DMS53 treated with DMSO at 0.1 percent for 48 hours (cell line): ENCODE measurements around the gene IKBKE.

Experiments used
- DNase-seq: peaks from one replicate; lab custom pipeline; 2025; ENCODE audit not compliant: unreplicated experiment; lab: John Stamatoyannopoulos, UW

Gene IKBKE

GRCh38 chr1:206469933-206470691, at the start of gene IKBKE:
IKBKE (plus strand) TSS chr1:206470476; CDS start chr1:206473228, 2,752 bp downstream.
- DNase-seq: peak; percentile 59

DNA sequence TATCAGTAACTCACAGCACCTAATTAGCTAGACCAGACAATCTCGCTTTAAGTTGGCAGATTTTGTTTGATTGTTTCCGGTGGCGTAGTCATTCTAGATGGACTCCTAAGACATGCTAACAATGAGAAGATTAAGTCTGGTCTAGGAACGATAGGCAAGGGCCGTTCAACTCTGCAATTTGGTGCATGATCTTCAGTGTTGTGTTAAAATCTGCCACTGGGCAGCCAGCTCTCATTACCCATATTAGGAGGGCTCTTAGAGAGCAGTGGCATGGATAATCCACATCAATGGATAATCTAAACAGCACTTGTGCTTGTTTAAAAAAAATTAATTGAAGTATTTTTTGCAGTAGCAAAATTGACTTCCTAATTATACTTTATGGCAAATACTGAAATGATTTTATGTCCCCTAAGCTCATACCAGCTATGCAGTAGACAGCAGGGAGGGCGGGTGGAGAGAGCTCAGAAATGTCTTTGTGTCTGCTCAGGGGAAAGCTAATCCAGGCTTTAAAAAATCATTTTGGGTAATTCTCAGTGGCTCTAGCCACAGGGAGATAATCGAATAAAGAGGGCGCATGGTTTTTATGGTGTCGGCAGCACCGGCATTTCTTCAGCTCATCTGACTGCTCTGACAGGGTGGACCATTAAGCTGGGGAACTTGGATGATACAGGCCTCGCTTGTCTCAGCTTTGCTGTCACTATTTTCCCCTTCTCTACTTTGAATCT, 48.5 kb upstream of the IKBKE start:
- DNase-seq: no peak

GRCh38 chr1:206422525-206422924, 47.8 kb upstream of the IKBKE start:
- no peak for DNase-seq

DNA sequence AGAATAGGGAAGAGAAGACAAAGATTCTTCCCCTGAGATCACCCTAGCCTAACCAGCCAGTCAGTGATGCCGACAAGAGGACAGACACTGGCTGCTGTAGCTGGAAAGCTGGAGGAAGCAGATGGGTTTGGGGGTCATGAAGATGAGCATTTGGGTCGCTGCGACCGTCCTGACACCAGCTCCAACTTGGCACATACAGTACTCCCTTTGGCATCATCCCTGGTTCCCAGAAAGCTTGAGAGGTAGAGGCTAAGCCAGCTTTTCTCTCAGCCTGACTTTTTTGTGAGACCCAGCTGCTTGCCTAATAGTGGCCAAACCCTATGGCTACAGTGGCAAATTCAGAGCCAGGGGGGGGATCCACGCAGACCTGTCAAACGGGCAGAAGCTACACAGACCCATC, 43.0 kb upstream of the IKBKE start:
- DNase-seq: no peak

DNA sequence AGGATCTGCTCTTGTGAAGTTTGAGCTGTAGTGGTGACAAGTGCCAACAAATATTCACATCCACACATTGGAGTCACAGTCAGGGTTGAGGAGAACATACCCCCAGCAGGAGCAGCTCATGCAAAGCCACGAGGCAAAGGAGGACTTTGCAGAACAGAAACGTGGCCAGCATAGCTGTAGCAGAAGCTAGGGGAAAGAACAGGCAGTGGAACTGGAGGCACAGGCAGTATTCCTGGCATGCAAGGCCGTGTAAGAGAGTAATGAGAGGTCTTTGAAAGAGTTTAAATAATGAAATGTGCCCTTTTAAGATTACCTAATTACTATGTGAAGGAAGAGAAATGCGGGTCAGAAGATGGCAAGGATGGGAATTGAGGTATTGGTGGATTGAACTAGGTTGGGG, 40.9 kb upstream of the IKBKE start:
- DNase-seq: no peak

DNA sequence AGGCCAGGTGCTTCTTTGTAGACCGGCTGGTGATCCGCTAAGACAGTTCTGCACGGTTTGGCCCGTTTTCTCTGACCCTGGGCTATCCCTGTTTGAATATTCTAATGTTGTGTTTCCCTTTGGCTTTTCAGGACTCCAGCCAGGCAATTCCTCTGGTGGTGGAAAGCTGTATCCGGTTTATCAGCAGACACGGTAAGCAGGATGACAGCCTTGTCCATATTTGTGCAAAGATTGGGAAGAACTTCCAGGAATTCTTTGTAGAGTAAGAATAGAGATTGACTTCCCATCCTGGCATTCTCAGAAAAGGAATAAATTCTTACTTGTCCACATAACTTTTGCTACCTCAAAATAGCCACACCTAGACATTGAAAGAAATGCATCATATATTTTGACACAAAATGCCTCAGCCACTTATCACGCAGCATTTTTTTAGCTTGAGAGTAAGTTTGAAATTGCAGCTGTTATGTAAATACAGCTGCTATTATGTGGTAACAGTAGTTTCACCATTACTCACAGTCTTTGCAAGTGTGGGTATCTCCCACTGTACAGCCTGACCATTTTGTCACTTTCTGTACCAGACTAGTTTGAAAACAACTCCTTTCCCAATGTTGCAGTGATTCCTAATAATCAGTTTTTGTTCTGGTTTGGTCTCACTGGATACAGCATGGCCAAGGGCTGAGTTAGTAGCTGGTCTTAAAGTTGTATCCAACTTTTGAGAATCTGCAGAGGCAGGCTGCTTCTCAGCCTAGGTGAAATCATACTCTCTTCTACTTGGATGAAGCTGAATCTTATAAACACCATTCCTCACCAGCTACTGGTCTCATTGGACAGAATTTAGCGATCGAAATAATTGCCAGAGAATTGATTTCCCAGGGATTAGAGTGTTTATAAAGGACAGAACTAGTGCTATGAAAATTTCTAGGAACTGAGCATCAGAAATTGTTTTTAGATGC, 40.0 kb upstream of the IKBKE start:
- DNase-seq: no peak

GRCh38 chr1:206435445-206435844, 34.8 kb upstream of the IKBKE start:
- no peak for DNase-seq

DNA sequence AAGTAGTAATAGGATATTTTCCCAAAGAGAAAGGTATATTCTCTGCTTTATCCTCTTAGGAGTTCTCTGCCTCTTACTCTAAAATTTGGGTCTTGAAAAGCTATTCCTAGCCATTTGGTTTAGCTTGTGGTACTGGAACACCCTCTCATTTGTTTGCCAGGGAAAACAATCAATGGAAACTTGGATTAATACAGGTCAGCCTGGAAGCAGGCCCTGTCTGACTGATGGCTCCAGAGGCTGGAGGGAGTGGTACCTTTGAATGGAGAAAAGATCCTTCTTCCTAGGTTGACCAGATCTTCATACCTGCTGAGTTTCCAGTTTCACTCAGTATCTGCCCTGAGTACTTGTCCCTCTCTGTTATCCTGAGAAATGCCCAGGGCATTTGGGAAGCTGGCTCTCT, 31.7 kb upstream of the IKBKE start:
- DNase-seq: no peak

DNA sequence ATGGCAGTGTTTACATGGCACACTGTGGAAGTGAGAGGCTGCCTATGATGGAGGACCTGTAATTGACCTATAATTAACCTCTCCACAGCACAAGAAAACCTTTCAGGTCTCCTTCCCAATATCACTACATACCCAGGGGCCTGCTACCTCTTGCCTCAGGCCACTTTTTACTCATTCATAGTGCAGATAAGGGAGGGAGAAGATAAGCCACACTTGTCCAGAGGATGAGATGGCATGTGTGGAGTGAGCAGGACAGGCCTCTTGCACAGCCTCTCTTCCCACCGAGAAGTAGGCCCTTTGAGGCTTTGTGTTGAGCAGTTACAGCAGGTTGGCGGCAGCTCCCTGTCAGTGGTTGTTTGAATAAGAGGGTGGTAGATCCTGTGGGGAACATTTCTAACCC, 31.1 kb upstream of the IKBKE start:
- DNase-seq: no peak

DNA sequence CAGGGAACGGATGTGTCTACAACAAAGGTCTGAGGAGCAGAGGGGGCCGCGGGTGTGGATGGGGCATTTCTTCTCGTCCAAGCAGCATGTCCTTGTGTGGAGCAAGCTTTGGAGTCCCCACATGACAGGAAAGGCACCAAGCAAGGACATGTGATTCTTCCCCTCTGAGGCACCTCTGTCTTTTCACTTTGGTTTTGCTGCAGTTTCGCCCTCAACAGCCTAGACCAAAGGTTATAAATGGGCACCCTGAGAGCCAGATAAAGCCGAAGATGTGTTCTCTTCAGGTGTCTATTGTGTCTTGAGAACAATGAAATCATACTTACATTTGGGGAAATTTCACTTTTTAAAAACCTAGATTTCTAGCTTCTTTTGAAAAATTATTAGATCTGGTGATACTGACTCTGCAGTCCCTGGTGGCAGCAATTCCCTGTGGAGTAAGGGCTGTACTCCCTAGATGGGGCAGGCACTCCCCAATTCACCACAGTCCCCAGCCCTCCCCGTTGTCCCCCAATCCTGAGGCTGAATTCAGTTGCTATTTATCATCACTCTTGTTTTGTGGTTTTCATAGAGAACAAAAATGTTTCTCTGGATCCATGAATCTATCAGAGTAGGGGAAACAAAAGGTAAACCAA, 28.8 kb upstream of the IKBKE start:
- no peak for DNase-seq

DNA sequence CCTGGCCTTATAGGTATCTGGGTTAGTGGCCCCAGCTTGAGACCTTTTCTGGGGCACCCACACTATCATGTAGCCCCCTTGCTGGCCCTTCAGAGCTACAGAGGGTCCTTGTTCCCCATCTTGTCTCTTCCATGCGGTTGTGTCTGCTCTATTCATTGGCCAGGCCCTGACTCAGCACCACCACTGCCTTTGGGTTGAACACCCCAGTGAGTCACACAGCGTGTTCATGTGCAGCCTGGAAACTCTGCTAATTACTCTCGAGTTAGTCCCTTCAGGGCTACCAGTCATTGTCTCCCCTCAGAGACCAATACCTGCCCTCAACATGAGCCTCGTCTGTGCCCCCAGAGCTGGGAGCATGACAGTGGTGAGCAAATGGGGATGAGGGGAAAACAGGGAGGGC, 28.2 kb upstream of the IKBKE start:
- no peak for DNase-seq

DNA sequence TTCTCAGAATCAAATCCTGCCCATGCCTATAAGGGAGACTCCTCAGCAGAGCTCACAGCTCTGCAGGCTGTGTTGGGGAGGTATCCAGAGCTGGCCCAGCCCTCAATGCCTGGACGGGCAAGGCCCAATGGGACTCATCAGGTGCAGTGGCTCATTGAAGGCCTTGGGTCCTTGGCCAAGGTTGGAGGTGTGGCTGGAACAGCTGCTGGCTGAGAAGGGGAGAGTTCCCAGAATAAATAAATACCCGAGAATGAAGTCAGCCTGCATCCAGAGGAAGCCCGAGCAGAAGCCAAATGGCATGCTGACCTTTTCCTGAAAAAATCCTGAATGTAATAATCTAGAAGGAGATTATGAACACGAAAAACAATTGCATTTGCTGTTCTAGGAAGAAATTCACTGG, 25.2 kb upstream of the IKBKE start:
- DNase-seq: no peak

- DNase-seq: no peak
These were observed 24.3 kb upstream of the IKBKE start for GRCh38 chr1:206445911-206446356.

- DNase-seq: no peak
These were observed 23.4 kb upstream of the IKBKE start for GRCh38 chr1:206446688-206447421.

- no peak for DNase-seq
These were observed 22.9 kb upstream of the IKBKE start for GRCh38 chr1:206447422-206447765.

DNA sequence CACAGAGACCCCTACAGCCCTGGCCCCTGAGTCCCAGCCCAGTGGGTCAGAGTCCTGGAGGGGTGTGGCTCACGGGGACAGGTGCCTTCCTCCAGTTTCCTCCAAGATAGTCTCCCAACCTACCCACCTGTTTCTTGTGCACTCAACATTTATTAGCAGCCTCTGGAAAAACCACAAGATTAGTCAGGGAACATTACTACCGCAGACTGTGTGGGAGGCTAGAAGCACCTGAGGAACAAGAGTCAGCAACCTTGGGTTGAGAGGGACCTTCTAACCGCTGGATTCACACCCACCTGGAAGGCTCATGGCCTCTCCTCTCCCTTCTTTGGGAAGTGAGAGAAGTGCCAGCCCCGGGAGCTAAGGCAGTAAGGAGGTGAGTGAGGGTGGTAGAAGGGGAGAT, 22.5 kb upstream of the IKBKE start:
- no peak for DNase-seq

DNA sequence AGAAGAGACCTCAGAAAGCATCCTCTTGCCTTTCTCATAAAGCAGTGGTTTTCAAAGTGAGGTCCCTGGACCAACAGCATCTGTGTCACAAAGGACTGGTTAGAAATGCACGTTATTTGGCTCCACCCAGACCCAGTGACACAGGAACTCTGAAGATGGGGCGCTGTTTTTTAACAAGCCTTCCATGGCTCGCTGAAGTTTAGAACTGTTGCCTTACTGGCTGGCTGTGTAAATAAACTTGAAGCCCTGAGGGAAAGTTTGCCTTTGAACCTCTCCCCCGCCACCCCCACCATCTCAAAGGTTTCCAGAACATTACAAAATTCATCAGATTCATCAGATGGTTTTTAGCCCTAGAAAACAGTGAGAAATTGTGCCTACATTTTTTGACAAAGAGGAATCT, 21.8 kb upstream of the IKBKE start:
- DNase-seq: no peak

DNA sequence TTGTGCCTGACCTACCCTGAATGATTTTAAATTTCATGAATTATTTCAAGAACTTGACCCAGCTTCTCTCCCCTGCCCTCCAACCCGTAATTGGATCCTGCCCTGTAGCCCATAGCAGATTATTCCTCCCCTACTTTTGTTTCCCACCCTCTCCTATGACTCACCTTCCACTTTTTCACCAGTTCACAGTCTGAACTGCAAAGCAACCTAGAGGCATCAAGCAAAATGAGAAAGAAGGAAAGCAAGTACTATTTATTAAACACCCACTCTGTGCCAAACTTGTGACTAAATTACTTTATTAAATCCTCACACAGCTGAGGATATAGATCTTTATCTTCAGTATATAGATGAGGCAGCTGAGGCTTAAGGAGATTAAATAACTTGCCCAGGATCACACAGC, 20.7 kb upstream of the IKBKE start:
- DNase-seq: no peak

DNA sequence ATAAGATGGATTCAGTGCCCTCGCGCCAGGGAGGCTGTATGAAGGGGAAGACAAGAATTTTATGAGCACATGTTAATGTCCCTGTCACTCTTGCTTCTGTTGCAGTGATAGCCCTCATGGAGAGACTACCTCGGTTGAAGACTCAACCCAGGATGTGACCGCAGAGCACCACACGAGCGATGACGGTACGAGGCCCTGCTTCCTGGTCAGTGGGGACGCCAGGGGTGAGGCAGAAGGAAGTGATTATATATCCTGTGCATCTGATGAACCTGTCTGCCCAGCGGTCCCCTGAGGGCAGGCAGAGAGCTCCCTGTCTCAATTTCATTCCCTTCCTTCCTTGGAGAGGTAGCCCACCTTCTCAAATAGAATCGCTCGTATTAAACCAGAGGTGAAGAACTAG, 20.0 kb upstream of the IKBKE start:
- DNase-seq: no peak

DNA sequence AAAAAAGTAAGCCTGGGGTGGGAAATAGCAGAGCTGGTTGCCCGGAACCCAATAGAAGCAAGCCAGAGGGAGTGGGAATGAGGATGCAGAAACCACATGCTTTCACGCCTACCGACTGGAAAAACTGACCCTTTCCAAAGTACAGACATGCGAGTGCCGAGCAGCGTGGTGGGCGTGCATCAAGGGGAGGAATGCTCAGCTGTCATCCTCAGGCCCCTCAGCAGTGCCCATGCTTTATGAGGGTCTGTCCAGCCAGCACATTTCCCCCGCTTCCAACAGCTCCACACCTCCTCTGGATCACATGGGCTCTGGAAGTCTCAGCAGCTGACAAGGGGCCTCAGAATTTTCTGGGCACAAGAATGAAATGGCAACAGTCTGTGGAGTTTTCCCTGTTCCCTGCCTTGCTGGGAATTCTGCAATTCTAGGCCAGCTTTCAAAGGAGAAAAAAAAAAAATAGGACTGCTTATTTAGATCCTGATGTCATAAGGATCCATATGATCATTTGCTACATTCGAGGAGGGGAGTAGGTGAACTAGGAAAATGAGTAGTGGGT, 19.1 kb upstream of the IKBKE start:
- DNase-seq: no peak
